Brain microvascular endothelial cell (primary cell): ENCODE measurements around the gene TPRX1.

Experiments
- DNase-seq: peaks from one replicate; pipeline ENCODE4 v3.0.0-alpha.2; 2020
- H3K27ac ChIP-seq: fragments of 250-450 bp; sonication (Bioruptor Pico); 2 replicates; pipeline ENCODE4 v1.5.1; 2020; ENCODE audit warnings: mild to moderate bottlenecking, moderate library complexity
- H3K27me3 ChIP-seq: fragments of 250-450 bp; sonication (Bioruptor Pico); replicated peaks from 2 replicates; pipeline ENCODE4 v1.5.1; 2020; ENCODE audit warnings: mild to moderate bottlenecking
- H3K36me3 ChIP-seq: fragments of 250-450 bp; sonication (Bioruptor Pico); replicated peaks from 2 replicates; pipeline ENCODE4 v1.5.1; 2020; ENCODE audit warnings: mild to moderate bottlenecking
- H3K4me3 ChIP-seq: 2 replicates; pipeline ENCODE4 v1.5.1; 2011; ENCODE audit warnings: low read depth, mild to moderate bottlenecking, control low read depth, low read length, moderate library complexity
- in situ Hi-C: cut with HindIII; loops from 2 replicates; pipeline ENCODE4 v1.10.0; 2017; ENCODE audit warnings: low sequenced_read_pairs, low pct_ligation_motif_present
- TF ChIP-seq, protein P1 (sequence below): IDR thresholded peaks from 2 replicates; pipeline ENCODE4 v1.5.1; 2011; ENCODE audit warnings: low read depth, mild to moderate bottlenecking, moderate library complexity, low read length, control low read depth, inconsistent platforms; ENCODE audit errors: missing control alignments

TPRX1 gene

DNA sequence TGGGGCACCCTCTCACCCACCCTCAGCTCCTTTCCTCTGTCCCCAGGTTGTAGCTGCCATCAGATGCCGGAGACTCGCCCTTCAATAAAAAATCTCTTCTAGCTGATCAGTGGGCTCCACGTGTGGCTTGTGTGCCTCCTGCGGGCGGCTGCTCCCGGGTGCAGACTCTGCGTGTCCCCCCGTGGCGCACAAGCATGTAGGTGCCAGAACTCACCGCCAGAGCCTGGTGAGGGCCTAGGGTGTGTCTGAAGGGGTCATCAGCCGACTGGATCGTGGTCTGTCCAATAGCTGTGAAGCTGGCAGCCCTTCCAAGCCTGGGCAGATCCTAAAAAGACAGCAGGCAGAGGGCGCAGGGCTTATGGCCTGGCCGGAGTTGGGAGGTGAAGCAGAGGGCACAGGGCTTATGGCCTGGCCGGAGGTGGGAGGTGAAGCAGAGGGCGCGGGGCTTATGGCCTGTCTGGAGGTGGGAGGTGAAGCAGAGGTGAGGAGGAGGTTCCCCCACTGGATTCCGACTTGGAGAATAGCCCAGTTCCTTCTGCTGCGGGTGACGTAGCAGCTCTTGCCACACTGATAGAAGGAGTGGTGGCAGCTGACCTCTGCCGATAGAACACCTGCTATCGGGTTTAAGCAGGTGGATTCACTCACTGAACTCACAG is 47.3 kb downstream of the TPRX1 start:
- no peak for DNase-seq
- no peak overlapping the region for H3K4me3 ChIP-seq
- H3K27me3 ChIP-seq = no peaks in the 10 kb centered on the region
- TF ChIP-seq, protein P1, sequence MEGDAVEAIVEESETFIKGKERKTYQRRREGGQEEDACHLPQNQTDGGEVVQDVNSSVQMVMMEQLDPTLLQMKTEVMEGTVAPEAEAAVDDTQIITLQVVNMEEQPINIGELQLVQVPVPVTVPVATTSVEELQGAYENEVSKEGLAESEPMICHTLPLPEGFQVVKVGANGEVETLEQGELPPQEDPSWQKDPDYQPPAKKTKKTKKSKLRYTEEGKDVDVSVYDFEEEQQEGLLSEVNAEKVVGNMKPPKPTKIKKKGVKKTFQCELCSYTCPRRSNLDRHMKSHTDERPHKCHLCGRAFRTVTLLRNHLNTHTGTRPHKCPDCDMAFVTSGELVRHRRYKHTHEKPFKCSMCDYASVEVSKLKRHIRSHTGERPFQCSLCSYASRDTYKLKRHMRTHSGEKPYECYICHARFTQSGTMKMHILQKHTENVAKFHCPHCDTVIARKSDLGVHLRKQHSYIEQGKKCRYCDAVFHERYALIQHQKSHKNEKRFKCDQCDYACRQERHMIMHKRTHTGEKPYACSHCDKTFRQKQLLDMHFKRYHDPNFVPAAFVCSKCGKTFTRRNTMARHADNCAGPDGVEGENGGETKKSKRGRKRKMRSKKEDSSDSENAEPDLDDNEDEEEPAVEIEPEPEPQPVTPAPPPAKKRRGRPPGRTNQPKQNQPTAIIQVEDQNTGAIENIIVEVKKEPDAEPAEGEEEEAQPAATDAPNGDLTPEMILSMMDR = no peak
- peaks cover 64% of the 10 kb centered on the region for H3K36me3 ChIP-seq
- no peak overlapping the region for H3K27ac ChIP-seq
- in situ Hi-C loops = no loop called here

DNA sequence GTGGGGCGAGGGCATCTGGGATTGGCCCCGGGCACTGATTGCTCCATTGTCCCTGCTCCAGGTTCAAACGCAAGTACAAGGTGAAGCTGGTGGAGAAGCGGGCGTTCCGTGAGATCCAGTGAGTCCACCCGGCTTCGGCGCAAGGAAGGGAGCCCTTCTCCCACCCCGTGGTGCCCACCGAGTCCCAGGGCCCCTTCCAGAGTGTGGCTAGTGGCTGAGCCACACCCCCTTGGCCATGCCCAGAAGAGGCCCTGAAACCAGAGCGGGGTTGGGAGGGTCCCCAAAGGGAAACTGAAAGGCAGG is 47.8 kb downstream of the TPRX1 start:
- H3K27me3 ChIP-seq = no peaks in the 10 kb centered on the region
- no peak overlapping the region for H3K27ac ChIP-seq
- TF ChIP-seq, protein P1 = no peak
- DNase-seq = no peak
- in situ Hi-C loops = no loop called here
- H3K36me3 ChIP-seq = peaks cover 66% of the 10 kb centered on the region
- no peak overlapping the region for H3K4me3 ChIP-seq

DNA sequence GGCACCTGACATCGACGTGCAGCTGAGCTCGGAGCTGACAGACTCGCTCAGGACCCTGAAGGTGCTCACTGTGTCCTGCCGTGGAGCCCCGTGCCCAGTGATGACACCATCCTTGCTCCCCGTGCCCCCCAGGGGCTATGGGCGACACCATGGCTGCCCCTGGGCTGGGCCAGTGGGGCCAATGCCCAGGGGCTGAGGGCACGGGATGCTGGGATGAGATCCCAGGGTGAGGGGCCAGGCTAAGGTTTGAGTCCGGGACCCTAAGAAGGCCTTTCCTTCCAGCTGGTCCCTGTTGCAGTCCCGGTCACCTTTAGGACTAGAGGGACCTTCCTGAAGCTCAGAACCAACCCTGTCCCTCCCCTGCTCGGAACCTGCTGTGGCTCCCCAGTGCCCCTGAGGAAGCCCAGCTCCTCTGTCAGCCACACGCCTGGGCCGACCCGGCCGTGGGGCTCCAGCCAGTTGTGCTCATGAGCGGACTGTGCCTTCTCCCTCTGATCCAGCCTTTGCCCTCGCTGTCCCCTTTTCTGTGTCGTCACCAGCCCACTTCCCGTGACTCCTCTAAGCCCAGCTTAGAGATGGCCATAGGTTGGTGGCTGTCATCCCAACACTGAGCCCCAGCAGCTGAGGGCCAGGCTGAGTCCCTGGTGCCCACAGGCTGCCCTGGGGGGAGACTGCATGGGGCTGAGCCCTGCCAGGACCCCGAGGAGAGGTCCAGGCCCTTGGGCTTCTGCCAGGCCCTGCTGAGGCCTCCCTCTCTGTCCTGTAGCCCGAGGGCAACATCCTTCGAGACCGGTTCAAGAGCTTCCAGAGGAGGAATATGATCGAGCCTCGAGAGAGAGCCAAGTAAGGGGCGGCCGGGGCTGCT is 48.4 kb downstream of the TPRX1 start:
- in situ Hi-C loops = no loop called here
- no peak for DNase-seq
- TF ChIP-seq, protein P1 = no peak
- Histone ChIP-seq H3K36me3 (peaks cover 72% of the 10 kb centered on the region), H3K4me3 (no peak overlapping the region), H3K27ac (no peak overlapping the region), H3K27me3 (no peaks in the 10 kb centered on the region)

DNA sequence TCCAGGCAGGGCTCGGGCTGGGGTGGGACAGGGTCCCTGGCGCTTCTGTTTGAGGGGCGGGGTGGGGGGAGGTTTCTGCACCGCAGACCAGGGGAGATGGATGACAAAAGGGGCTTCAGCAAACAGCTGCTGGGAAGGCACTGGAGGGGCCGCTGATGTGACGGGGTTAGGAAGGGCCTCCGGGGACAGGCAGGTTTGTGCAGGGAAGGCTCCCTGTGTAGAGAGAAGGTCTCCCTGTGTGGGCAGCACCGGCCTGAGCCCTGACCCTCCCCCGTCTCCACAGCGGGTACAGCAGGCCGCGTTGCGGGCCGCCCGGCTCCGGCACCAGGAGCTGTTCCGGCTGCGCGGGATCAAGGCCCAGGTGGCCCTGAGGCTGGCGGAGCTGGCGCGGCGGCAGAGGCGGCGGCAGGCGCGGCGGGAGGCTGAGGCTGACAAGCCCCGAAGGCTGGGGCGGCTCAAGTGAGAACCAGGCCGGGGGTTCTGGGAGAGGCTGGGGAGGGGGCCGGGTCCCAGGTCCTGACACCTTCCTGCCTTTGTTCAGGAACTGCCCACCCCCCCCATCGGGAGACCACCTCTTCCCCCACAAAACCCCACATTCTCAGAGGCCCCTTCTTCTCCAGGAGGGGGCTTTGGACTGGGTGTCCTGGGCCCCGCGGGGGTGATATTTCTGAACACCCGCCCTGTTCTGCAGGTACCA is 49.1 kb downstream of the TPRX1 start:
- DNase-seq = no peak
- Histone ChIP-seq H3K36me3 (peaks cover 80% of the 10 kb centered on the region), H3K27me3 (no peaks in the 10 kb centered on the region), H3K27ac (no peak overlapping the region), H3K4me3 (no peak overlapping the region)
- in situ Hi-C loops = no loop called here
- TF ChIP-seq, protein P1 = no peak

DNA sequence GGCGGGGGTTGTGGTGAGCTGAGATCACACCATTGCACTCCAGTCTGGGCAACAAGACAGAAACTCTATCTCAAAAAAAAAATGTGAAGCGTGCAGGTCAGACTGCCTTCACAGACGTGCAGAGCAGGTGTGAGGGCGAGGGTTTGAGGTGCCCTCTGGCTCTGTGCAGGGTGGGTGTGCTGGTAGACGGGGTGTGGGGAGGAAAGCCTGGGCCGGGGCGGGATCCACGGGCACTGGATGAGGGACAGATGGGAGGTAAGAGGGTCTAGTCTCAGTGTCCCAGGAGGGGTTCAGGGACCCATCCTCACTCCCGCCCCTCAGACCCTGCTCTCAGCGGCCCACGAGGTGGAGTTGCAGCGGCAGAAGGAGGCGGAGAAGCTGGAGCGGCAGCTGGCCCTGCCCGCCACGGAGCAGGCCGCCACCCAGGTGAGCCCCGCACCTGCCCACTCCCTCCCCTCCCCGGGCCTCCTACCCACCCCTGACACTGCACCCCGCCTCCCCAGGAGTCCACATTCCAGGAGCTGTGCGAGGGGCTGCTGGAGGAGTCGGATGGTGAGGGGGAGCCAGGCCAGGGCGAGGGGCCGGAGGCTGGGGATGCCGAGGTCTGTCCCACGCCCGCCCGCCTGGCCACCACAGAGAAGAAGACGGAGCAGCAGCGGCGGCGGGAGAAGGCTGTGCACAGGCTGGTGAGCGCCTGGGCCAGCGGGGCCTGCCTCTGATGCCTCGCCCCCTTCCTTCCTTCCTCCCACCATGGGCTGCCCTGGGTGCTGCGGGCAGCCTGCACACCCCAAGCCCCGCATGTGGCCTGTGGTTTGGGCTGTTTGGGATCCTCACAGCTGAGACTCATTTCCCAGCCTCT is 49.9 kb downstream of the TPRX1 start:
- Histone ChIP-seq H3K27me3 (no peaks in the 10 kb centered on the region), H3K36me3 (peaks cover 84% of the 10 kb centered on the region), H3K4me3 (no peak overlapping the region), H3K27ac (no peak overlapping the region)
- no peak for DNase-seq
- in situ Hi-C loops = no loop called here
- TF ChIP-seq, protein P1 = no peak
